DND-41 (cell line): ENCODE data around the gene PFDN2.

Experiments used
- EZH2 ChIP-seq: IDR thresholded peaks from 3 replicates; pipeline ENCODE4 v1.6.1; 2012; ENCODE audit warnings: borderline replicate concordance, low read depth, mild to moderate bottlenecking, moderate library complexity, low read length, inconsistent platforms; ENCODE audit not compliant: severe bottlenecking
- TF ChIP-seq, protein P1 (sequence below): IDR thresholded peaks from 2 replicates; pipeline ENCODE4 v1.5.1; 2012; ENCODE audit warnings: borderline replicate concordance, low read length, moderate library complexity, mild to moderate bottlenecking; ENCODE audit not compliant: poor library complexity, severe bottlenecking; ENCODE audit errors: extremely low read depth

DNA sequence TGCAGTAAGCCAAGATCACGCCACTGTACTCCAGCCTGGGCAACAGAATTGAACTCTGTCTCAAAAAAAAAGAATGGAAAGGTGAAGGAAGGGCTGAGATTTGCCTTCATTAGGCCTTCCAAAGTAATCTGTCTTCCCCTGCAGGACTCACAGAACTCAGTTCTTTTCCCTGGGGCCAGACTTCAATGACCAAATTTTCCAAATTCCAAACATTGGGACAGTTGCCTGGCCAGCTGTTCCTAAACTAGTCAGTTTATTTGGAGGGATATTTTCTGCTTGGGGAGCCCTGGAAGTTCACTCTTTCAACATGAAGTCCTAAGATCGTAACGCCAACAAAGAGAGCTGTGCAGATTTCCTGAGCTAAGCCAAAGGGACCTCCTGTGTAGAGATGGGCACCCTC lies 20.0 kb upstream of the PFDN2 start:
- TF ChIP-seq, protein P1, sequence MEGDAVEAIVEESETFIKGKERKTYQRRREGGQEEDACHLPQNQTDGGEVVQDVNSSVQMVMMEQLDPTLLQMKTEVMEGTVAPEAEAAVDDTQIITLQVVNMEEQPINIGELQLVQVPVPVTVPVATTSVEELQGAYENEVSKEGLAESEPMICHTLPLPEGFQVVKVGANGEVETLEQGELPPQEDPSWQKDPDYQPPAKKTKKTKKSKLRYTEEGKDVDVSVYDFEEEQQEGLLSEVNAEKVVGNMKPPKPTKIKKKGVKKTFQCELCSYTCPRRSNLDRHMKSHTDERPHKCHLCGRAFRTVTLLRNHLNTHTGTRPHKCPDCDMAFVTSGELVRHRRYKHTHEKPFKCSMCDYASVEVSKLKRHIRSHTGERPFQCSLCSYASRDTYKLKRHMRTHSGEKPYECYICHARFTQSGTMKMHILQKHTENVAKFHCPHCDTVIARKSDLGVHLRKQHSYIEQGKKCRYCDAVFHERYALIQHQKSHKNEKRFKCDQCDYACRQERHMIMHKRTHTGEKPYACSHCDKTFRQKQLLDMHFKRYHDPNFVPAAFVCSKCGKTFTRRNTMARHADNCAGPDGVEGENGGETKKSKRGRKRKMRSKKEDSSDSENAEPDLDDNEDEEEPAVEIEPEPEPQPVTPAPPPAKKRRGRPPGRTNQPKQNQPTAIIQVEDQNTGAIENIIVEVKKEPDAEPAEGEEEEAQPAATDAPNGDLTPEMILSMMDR, result no peak
- no peak for TF ChIP-seq EZH2
